Stimulated activated CD4-positive, alpha-beta T cell treated with anti-CD3 and anti-CD28 coated beads, Interleukin-15, amount 100 ng/mL, for 48 hours (primary cell): ENCODE measurements around the gene CDH4.

ENCODE experiments used
- DNase-seq, 2 donors: peaks; one replicate each; pipeline ENCODE4 v3.0.0-alpha.2; 2020; ENCODE audit warnings: low read depth in 2 of 2

Gene CDH4

DNA sequence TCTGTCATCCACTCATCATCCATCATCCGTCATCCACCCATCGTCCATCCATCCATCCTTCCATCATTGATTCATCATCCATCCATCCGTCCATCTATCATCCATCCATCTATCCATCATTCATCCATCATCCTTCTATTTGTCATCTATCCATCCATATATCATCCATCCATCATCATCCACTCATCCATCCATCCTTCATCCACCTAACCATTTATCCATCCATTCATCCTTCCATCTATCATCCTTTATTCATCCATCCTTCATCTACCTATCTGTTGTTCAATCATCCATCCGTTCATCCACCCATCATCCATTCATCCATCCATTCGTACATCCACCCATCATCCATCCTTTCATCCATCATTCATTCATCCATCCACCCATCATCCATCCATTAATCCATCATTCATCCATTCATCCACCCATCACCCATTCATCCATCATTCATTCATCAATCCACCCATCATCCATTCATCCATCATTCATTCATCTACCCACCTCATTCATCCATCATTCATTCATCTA, 266.4 kb downstream of the CDH4 start:
- DNase-seq = no peak

DNA sequence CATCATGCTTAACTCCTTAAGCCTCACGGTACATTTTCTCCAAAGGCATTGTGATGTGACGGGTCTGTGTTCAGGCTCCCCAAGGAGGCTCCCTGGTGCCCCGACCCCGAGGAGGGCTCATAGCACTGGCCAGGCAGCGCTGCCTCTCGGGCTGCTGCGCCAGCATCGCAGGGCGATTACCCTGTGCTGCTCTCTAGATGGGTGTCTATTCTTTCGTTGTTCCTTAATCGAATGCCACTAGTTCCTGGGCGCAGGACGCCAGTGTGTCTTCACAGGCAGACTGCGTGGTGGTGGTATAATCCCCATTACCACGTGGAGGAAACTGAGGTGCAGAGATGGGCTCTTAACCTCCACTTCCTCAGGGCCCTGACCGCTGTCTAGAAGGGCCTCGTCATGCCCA, 267.4 kb downstream of the CDH4 start:
- DNase-seq = no peak

DNA sequence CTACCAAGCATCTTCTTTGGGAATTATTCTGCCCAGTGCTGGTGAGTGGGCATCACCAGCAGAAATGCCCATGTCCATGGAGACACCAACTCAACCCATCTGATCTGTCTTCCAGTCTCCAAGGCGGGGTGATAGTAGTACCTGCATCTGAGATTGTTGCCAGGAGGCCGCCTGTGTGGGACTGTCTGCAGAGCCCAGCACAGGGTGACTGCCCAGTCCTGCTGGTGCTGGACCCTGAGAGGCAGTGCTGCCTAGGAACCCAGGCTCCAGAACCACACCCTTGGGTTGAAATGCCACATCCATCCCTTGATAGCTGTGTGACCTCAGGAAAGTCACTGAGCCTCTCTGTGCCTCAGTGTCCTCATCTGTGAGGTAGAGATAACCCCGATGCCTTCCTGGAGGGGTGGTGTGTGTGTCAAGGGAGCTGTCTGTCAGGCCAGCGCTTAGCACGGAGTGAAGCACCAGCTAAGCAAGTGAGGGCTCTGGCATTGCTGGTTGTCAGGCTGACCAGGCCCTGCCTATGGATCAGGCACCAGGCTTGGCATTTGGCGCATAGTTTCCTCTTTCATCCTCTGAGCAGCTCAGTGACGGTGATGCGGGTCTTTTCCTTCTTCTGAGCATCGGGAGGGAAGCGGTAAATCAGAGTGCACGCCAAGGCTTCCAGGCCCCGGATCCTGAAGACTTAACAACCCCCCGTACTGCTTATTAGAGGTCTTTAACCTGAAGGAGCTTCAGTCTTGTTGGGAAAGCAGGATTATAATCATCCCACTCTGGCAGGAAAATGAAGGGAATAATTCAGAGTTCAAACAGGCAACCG, 268.2 kb downstream of the CDH4 start:
- no peak for DNase-seq

GRCh38 chr20:61520893-61521460, 268.9 kb downstream of the CDH4 start:
- no peak for DNase-seq

DNA sequence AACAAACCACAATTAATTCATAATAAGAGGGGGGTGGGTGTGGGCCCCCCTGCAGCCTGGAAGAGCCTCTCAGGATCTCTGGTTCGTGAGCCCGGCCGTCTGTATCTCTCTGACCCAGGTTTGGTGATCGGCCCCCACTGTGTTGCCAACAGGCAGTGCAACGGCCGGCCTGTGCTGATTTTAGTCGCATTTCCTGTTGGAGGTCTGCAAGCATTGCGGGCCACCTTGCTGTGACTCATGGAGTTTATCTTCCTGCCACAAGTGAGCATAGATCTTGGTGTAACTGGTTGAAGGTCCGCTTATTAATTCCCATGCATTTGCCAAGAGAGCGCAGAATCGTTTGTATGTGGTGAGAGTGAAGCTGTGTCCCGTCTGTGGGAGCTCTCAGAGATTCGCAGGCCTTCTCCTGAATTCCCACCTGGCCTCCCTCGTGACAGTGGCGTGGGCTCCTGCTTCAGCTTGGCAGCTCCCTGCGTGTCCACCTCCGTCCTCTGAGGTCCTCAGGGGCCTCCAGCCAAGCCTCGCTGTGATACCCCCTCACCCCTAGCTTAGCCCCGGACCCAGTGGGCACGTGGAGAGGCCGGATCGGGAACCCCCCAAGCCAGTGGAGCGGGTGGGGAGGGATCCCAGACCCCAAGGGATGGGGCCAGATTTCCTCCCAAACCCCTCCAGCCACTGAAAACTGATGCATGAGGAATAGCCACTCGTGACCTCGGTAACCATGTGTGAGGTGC, 269.8 kb downstream of the CDH4 start:
- no peak for DNase-seq

DNA sequence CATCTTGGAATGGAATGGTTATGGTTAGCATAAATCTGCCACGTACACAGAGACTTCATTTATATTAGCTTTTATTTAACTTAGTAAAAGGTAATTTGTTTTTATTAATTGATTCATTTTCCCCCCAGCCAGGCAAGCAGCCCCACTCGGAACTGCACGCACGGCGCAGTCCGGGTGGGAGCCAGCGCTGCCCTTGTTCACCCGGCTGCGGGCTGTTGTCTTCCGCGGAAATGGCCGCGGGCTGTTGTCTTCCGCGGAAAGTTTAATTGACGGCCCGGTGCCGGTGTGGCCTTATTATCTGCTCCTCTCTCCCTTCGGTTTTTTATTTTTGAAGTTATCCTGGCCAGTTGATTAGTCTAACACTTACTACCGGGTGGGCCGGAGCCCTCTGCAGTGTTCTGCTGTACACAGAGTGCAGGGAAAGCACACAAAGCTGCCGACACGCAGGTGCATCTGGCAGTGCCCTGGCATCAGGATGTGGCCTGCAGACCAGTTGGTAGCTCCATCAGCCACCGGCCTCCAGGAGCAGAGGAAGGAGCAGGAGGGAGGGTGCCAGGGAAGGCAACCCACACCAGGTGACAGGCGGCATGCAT, 270.5 kb downstream of the CDH4 start:
- no peak for DNase-seq

GRCh38 chr20:61523145-61523544, 271.1 kb downstream of the CDH4 start:
- DNase-seq = no peak

- no peak for DNase-seq
Measured at GRCh38 chr20:61524951-61525666, 273.0 kb downstream of the CDH4 start.

DNA sequence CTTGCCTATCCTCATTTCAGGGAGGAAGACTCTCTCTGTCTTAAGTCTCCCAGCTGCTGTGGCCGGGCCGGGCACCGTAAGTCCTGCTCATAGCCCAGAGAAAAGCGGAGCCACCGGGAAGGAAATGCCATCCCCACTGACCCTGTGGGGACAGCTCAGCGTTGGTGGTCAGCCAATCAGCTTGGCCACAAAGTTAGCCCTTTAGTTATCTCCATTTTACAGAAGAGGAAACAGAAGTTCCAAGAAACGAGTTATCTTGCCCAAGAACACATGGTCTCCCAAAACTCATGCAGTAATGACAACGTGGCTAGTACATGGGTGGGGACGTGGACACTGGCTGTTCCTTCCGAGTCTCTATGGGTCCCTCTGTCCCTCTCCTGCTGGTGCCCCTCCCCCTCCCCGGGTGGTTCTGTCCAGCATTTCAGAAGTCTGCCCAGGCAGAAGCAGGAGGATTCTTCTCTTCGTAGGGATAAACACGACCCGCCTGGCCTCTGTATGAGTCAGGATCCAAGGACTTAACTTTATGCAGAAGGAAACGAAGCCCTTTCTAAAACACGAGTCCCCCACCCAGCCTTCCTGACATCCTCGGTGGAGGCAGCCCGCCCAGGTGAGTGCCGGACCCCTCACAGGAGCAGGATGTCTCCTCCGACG, 273.8 kb downstream of the CDH4 start:
- DNase-seq = no peak

- DNase-seq = no peak
Measured at GRCh38 chr20:61526907-61527306, 274.8 kb downstream of the CDH4 start.

- no peak for DNase-seq
Measured at GRCh38 chr20:61527626-61528025, 275.6 kb downstream of the CDH4 start.

DNA sequence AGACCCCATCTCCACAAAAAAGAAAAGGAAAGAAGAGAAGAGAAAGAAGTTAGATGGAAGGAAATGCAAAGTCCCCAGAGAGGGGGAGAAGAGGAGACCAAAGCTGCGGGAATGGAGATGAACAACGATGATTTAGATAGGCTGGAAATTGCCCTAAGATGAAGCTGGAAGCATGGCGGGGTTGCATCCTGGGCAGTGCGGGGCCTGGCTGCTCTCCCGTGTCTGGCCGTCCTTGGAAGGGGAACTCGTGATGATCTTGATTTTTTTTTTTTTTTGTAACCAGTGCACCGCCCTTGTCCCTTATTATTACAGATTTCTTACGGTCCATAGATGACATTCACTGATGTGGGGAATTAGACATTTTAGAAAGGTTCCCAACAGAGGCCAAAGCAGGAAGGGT, 276.5 kb downstream of the CDH4 start:
- no peak for DNase-seq

GRCh38 chr20:61529354-61529753, 277.3 kb downstream of the CDH4 start:
- DNase-seq = no peak

- DNase-seq = no peak
Measured at GRCh38 chr20:61531553-61532345, 279.7 kb downstream of the CDH4 start.

- DNase-seq = no peak
Measured at GRCh38 chr20:61532736-61533135, 280.7 kb downstream of the CDH4 start.

DNA sequence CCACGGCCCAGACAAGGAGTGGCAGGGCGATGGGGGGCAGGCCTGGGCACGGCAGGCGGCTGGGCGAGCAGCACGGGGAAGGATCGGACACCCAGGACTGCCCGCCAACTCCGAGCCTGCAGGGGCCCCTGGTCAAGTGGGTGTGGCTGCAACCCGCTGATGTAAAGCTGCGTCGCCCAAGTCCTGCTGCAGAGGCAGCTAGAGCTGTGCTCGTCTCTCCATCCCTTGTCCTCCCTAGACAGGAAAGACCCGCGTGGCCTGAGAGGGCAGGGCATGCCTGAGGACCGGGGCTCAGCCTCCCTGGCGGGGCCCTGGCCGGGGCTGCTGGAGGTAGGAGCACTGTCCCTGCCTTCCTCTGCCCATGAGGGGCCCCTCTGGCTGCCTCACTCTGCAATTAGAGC, 281.2 kb downstream of the CDH4 start:
- no peak for DNase-seq

DNA sequence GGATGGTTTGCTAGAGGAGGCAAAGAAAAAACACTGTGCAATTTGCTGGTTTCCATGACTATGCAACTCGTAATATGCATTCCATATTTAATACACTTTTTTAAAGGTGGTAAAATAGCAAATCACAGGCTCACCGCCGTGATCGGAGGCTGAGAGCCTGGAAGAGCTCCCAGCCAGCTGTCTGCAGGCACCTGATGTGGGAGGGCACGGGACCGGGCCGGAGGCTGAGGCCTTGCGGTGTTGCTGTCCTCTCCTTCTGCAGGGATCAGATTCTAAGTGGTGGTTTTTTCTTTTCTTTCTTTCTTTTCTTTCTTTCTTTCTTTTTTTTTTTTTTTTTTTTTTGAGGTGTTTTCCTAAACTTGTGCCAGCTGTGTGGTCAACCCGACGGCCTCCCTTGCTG, 282.3 kb downstream of the CDH4 start:
- DNase-seq = no peak

GRCh38 chr20:61535091-61535490, 283.0 kb downstream of the CDH4 start:
- DNase-seq = no peak

- no peak for DNase-seq
Measured at GRCh38 chr20:61535536-61535935, 283.5 kb downstream of the CDH4 start.

GRCh38 chr20:61535956-61536355, 283.9 kb downstream of the CDH4 start:
- DNase-seq = no peak
